UCSD-AML1 (cell line): Measurements from ENCODE around the gene FNDC3B.

Source experiments
- DNase-seq: peaks from one replicate; lab custom pipeline; 2025; ENCODE audit not compliant: unreplicated experiment; lab: John Stamatoyannopoulos, UW

The FNDC3B gene

DNA sequence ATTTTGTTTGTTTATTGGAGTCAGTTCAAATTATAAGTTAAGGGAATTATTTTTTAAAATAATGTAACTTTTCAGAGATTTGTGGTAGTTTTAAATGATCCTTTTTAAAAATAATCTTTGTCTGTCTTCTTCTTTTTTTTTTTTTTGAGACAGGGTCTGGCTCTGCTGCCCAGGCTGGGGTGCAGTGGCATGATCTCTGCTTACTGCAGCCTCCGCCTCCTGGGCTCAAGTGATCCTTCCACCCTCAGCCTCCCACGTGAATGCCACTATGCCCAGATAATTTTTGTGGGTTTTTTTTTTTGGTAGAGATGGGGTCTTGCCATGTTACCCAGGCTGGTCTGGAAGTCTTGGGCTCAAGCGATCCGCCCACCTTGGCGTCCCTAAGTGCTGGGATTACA, 12.6 kb downstream of the FNDC3B start:
- DNase-seq = no peak

DNA sequence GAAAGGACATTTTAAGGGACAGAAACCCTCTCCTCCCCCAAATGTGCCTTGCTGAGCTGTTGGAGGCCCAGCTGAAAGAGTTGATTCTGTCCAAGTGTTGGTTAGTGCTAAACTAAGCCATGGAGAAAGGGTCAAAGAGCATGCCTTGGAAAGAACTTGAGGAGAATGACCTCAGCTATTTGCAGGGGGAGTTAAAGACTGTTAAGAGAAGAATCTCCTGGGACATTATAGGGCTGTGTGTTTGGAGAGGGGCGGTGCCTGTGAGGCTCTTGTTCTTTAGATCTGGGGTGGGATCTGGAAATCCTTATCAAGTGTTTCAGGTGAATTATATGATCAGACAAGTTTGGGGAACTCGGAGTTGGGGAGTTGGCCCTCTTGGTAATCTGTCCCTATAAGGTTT, 13.0 kb downstream of the FNDC3B start:
- no peak for DNase-seq

DNA sequence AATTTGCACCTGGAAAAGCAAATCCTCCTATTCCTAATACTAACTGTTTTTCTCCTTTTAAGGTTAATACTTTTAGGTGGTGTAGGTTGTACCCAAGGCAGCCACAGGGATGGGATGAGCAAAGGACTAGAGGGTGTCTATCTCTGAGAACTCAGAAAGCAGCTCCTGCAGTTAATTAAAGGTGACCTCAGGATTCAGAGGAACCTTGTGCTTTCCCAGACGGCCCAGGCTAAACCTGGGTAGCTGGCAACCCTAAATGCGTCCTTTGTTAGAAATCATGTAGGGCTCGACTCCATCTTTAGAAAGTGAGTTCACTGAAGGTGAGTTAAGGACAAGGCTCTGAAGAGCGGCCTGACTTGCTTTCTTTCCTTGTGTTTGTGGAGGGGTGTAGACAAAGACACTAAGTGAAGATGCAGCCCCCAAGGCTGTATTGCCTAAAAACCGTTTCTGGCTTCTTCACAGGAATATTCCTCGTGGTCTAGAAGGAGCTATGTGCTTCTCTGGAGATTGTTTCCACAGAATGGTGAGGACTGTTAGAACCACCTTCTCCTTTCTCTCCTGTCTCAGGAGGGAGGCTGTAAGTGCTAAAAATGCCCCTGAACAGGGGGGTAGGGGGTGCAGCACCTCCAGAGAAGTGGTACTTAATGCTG, 14.9 kb downstream of the FNDC3B start:
- DNase-seq = no peak

- DNase-seq = no peak
Observed at GRCh38 chr3:172056416-172056815, 17.0 kb downstream of the FNDC3B start.

DNA sequence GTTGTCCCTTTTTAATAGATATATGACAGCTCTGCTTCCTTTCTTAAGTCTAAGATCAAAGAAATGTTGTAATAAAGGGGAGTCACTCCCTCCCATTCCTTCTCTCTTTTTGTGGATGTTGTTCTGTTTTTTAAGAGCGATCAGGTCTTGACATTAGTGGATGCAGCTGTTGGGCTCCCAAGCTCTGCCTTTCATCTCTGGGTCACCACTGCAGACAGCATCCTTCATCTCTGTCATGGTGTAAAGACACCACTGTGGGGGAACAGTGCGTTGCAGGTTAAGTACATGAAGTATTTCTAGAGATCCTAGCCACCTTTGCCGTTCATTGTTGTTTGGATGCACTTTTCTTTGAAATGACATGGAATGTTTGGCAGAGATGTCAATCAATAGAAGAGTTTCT, 17.7 kb downstream of the FNDC3B start:
- DNase-seq = no peak

DNA sequence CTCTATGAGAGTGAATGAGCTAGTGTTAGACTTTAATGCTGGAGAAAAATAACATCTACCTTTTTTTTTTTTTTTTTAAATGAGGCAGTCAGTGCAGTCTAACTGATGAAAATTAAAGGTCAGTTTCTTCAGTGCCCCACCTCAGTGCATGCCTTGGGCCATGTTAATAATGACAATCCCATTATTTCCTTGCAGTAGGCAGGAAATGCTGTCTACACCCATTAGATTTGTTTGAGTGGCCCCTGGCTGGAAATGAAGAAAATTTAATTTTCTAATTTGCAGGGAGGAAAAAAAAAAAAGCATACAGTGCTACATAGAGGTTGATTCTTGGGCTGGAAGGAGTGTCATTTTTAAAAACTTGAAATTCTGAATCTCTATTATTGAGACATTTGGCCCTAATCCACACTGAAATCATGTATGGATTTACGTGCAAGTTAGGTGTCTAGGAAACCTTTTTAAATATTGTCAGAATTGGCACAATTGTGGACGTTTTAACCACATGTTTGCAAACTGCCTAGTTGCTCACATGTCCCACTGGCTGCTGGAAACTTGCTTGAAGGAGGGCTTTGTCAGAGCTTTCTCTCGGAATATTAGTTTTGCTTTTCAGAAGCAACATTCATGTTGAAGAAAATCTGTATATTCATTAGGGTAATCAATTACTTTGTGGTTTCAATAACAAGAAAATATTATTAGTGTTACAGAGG, 18.4 kb downstream of the FNDC3B start:
- DNase-seq = no peak

- DNase-seq = no peak
Observed at GRCh38 chr3:172059532-172059931, 20.2 kb downstream of the FNDC3B start.

GRCh38 chr3:172060234-172060633, 20.9 kb downstream of the FNDC3B start:
- no peak for DNase-seq

- DNase-seq = no peak
Observed at GRCh38 chr3:172061724-172062184, 22.4 kb downstream of the FNDC3B start.

- DNase-seq = no peak
Observed at GRCh38 chr3:172062761-172063160, 23.4 kb downstream of the FNDC3B start.

DNA sequence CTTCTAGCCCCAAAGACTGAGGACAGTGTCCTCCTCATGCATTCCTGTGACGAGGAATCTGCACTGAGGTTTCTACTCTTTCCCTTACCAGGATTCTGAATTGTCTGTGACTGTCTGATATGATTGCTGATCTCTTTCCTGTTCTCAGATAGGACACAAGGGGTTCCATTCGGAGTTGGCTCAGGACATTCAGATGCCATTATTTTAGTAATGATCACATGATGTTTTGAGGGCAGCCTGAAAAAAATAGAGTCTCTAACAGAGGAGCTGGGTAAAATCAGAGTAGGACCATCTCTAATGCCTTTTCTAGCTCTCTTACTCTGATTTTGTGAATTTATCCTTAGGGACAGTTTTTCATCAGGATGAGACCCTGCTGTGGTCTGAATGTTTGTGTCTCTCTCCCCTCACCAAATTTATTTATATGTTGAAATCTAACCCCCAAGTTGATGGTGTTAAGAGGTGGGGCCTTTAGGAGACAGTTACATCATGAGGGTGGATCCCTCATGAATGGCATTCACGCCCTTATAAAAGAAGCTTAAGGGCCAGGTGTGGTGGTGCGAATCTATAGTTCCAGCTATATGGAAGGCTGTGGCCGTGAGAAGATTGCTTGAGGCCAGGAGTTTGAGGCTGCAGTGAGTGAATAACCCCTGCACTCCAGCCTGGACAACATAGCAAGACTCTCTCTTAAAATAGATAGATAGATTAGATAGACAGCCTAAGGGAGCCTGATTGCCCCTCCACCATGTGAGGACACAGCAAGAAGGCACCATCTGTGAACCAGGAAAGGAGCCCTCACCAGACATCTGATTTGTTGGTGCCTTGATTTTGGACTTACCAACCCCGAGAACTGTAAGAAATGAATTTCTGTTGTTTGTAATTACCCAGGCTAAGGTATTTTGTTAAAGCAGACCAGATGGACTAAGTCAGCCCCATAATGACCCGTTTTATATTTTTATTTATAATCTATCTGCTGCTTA, 24.4 kb downstream of the FNDC3B start:
- DNase-seq = no peak

DNA sequence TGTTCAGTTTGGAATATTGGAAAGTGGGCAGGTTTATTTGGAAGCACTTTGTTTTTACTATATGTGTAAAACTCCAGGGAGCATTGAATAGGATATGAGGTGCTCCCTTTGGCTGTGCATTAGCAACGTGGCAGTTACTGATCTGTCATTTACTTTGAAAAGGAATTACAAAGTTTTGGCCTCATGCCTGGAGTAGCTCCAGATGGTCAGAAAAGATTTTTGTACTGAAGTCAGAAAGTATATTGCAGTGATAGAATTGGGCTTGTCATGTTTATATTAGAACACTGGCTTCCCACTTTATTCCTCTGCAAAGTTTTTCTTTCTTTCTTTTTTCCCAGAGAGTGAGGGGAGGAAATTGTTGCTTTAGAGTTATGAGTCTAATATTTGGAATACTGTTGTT, 26.1 kb downstream of the FNDC3B start:
- DNase-seq = no peak

DNA sequence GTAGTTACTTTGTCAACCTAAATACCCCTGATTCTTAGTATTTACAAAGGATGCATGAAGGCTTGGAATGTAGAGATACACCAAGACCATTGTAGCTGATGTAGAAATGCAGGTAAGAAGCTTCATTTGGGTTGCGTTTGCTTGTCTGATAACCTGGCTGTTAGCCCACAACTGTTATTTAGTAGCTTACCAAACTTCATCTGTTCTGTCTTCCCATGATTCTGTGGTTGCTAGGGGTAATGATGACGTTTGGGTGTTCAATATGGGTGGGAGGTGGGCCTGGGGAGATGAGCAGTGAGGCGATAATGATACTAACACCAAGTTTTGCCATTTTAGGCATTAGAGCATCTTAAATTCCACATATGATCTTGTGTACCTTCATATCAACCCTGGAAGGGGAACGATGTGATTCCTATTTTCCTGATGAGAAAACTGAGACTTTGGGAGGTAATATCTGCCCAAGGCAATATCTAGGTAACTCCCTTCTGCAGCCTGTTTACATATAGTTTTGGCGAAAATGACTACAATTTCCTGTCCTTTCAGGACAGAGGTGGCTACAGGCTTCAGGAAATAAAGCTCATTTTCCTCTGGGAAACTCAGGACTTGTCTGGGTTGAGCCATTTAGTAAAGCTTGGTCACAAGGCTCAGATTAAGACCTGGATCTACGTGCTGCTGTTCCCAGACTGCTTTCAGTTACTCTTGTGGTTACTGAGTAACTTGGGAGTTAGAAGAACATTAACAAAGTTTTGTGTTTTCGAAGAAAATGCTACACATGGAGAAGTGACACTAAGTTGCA, 26.8 kb downstream of the FNDC3B start:
- DNase-seq = no peak

DNA sequence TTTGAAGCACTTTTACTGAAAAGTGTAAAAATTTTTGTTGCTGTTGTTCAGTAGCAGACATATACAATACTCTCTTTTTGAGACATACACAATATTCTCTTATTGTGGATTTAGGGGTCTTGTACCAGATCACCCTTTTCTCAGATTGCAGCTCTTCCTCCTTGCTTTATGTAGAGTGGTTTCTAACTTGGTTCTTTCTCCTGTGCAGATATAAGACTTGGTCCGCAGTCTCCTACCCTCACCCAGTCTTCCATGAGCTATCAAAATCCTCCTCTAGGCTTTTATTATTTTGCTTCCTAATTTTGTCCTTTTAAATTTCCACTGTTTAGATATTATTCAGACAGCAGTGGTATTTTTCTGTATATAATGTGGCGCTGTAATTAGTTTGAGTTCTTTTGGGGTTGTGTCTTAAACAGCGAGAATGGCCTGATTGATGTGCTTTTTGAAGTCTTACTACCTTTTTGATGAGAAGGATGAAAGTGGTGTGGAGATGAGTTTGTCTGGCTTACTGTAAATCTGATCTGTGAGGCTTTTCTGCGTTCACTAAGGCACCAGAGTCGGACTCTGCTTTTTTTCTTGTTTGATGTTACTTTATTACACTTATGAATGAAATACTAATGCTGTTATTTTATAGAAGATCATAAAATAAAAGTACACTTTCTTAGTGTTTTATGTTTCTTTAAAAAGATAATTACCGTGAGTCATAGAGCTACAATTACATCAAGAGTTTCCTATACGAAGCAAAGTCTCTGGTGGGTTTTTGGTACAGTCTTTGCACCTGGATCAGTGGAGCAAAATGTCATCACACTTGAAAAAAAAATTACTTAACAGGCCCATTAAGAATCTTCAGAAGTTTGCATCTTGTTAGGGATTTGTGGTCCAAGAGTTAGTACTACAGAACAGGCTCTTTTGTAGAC, 27.8 kb downstream of the FNDC3B start:
- DNase-seq = no peak

DNA sequence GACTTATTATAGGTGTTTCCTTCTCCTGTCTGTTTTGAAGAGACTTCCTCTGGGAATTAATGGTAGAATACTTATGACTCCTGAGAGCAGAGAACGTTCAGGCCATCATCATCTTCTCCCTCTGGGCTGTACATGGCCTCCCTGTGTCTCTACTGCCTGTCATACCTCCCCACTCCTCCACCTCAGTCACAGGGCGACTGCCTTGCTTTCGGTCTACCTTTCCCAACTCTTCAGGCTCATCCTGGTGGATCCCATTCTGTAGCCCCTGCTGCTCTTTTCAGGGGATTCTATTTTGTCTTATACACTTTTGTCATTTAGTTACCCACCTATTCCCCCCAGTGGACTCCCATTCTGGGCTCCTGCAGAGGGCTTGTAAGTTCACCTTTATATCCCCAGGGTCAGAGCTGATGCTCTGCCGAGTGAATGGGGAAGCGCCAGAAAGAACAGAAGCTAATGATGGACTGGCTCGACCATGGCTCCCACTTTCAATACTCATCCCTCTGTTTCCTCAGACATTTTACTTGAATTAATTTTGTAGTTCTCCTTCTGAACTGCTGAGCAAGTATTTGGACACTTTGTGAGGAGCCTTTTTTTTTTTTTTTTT, 28.6 kb downstream of the FNDC3B start:
- DNase-seq = no peak

DNA sequence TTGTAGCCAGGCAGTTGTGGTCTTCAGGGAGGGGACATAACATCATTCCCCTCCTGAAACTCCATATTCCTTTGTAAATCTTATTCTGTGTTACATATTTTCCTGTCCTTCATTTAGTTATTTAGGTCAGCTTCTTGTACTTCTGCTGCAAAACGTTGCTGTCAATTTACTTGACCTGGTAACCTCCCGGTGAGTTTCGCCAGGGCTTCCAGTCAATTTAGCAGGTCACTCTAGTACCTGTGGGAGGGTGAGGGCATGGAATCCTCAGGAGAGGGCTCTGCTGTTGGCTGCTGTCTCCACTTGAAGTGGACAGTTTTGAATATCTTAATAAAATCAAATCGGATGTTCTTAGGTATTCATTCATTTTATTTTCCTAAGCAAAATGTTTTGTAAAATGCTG, 29.6 kb downstream of the FNDC3B start:
- DNase-seq = no peak

- no peak for DNase-seq
Observed at GRCh38 chr3:172069478-172069877, 30.1 kb downstream of the FNDC3B start.

DNA sequence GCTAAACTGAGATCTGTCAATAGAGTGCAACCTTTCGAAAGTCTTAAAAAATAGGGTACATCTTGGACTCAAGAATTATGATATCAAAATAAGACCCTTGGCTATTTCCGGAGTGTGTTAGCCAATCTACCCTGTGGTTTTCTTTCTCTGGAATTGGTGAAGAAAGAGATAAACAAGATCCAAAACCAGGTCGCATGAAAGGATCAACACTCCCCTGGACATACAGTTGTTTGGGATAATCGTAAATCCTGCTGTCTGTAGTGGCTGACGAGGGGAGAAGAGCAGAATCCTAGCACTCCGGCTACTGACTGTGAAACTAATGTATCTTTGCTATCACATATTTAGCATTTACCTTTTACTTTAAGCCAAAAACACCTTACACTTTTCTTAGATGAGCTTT, 30.9 kb downstream of the FNDC3B start:
- DNase-seq = no peak

DNA sequence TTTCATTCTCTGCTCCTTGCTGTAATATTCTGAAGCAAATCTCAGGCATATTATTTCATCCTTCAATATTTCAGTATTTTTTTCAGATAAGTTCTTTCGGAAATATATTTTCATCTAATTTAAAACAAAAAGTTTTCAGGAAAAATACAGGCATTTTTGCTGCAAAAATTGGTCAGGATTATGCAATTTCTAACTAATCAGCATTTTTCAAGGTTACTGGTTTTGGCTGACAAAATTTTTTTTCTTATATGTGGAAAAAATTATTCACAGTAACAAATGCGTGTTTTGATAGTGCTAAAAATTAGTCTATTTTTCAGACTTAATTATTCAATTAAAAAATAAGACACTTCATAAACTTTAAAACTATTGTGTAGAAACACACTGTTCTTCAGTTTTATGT, 31.4 kb downstream of the FNDC3B start:
- no peak for DNase-seq
